K562 (cell line): Measurements from ENCODE around the gene PRCC. TPM values are rescaled to one million over a fixed set of nuclear protein-coding genes. Genes with fewer than 3 reads are reported as not detected.
A peak's percentile ranks its signal among the peaks of the same experiment; 100 is the strongest.

Source experiments
- ATAC-seq: fragments of 200-7000 bp; cut with Tn5 transposase; 3 replicates; pipeline ENCODE4 v1.9.1; 2020; ENCODE audit warnings: moderate library complexity
- BruUV-seq: library from RNA; stranded (reverse); fragments of 400-500 nt; replicated peaks from 2 replicates; lab custom pipeline; 2021; lab: Mats Ljungman, UMichigan
- CTCF ChIA-PET: fragments of 300-600 bp; formaldehyde crosslinking; extraction: SDS; loops from one replicate; lab custom pipeline; 2021; ENCODE audit warnings: low intra/inter-chr PET ratio; lab: Yijun Ruan, JAX
- POLR2A ChIA-PET: fragments of 300-600, 350-650 bp; sonication (Branson Sonifier 250); formaldehyde crosslinking; extraction: SDS; loops from one replicate; lab custom pipeline; 2021; ENCODE audit warnings: antibody characterized with exemption, inconsistent platforms; lab: Yijun Ruan, JAX
- DNase-seq, 4 experiments: peaks; one replicate each; pipeline versions ENCODE4 v3.0.0 to v3.0.0-alpha.2; 2011 to 2018; ENCODE audit warnings: low spot score in 3 of 4, mixed read lengths in 3 of 4; ENCODE audit errors: extremely low read depth in 1 of 4
- FAIRE-seq: peaks from 2 replicates; lab custom pipeline; 2011; peaks lifted over from hg19 to GRCh38; lab: Jason Lieb, UNC
- H2AFZ ChIP-seq: 2 replicates; pipeline ENCODE4 v1.6.0; 2011; ENCODE audit warnings: low read depth, low read length, control low read depth, inconsistent platforms
- H3K27ac ChIP-seq: fragments of 200-600 bp; 3 replicates; pipeline ENCODE4 v1.8.0; 2011; ENCODE audit warnings: low read depth, mild to moderate bottlenecking, control low read depth, inconsistent platforms, low read length, moderate library complexity, mixed read lengths; ENCODE audit errors: extremely low read depth
- H3K27me3 ChIP-seq, 2 experiments: fragments of 300-600 bp in 1 of 2; 2 replicates in 1 of 2; 3 replicates in 1 of 2; pipeline versions ENCODE4 v1.6.0 to v1.8.0; 2011; ENCODE audit warnings: inconsistent platforms in 2 of 2, low read length in 2 of 2, mild to moderate bottlenecking in 1 of 2, mixed read lengths in 1 of 2, moderate library complexity in 1 of 2; ENCODE audit not compliant: control insufficient read depth in 2 of 2, insufficient read depth in 2 of 2
- H3K36me3 ChIP-seq: fragments of 300-600 bp; 3 replicates; pipeline ENCODE4 v1.8.0; 2011; ENCODE audit warnings: mild to moderate bottlenecking, low read length, inconsistent platforms; ENCODE audit not compliant: control insufficient read depth, insufficient read depth
- H3K4me1 ChIP-seq, 2 experiments: fragments of 200-600 bp in 1 of 2; replicated peaks in 1 of 2; 2 replicates in 1 of 2; 3 replicates in 1 of 2; pipeline versions ENCODE4 v1.5.1 to v1.8.0; 2011; ENCODE audit warnings: inconsistent platforms in 2 of 2, low read length in 2 of 2, mild to moderate bottlenecking in 1 of 2, mixed read lengths in 1 of 2, moderate library complexity in 1 of 2; ENCODE audit not compliant: control insufficient read depth in 2 of 2, insufficient read depth in 2 of 2
- H3K4me2 ChIP-seq: 2 replicates; pipeline ENCODE4 v1.6.1; 2011; ENCODE audit warnings: low read length, control low read depth, inconsistent platforms, mixed read lengths; ENCODE audit not compliant: insufficient read depth
- H3K4me3 ChIP-seq: fragments of 200-600 bp; sonication (generic), shearing (Covaris generic); 2 replicates; pipeline ENCODE4 v1.5.1; 2016; ENCODE audit warnings: control low read depth, inconsistent platforms
- H3K79me2 ChIP-seq: fragments of 200-600 bp; 3 replicates; pipeline ENCODE4 v1.8.0; 2011; ENCODE audit warnings: low read length, inconsistent platforms; ENCODE audit not compliant: control insufficient read depth, insufficient read depth
- H3K9ac ChIP-seq, 2 experiments: 2 replicates each; pipeline versions ENCODE4 v1.6.0 to v1.6.1; 2011; ENCODE audit warnings: low read depth in 2 of 2, low read length in 2 of 2, control low read depth in 1 of 2, inconsistent platforms in 1 of 2, mild to moderate bottlenecking in 1 of 2, mixed read lengths in 1 of 2; ENCODE audit not compliant: insufficient read depth in 1 of 2
- H3K9me1 ChIP-seq: one replicate; pipeline ENCODE4 v1.6.0; 2011; ENCODE audit warnings: inconsistent platforms, mild to moderate bottlenecking, low read length, moderate library complexity; ENCODE audit not compliant: control insufficient read depth, insufficient read depth
- H3K9me3 ChIP-seq: replicated peaks from 2 replicates; pipeline ENCODE4 v1.5.1; 2011; ENCODE audit warnings: low read depth, low read length, inconsistent platforms; ENCODE audit not compliant: control insufficient read depth, insufficient read depth
- H4K20me1 ChIP-seq: replicated peaks from 2 replicates; pipeline ENCODE4 v1.6.1; 2011; ENCODE audit warnings: low read length, inconsistent platforms, mixed read lengths; ENCODE audit not compliant: control insufficient read depth, insufficient read depth
- EGR1 ChIP-seq: fragments of 450-650 bp; conservative IDR thresholded peaks from 2 replicates; pipeline ENCODE4 v1.6.1; 2017; ENCODE audit warnings: mild to moderate bottlenecking
- EP400 ChIP-seq: fragments of 450-650 bp; IDR thresholded peaks from 2 replicates; pipeline ENCODE4 v1.6.1; 2017; ENCODE audit warnings: antibody characterized with exemption, mild to moderate bottlenecking, moderate library complexity
- KDM5B ChIP-seq: fragments of 200-600 bp; sonication (generic); IDR thresholded peaks from 2 replicates; pipeline ENCODE4 v1.6.1; 2012; ENCODE audit warnings: low read depth, mild to moderate bottlenecking, moderate library complexity, low read length, control low read depth, inconsistent platforms; ENCODE audit not compliant: insufficient replicate concordance
- MCM7 ChIP-seq, 2 experiments: fragments of 450-650 bp; IDR thresholded peaks; 2 replicates each; pipeline ENCODE4 v1.6.1; 2016 to 2018
- RHOXF2B ChIP-seq: fragments of 250-450 bp; sonication (Bioruptor Pico); conservative IDR thresholded peaks from 2 replicates; pipeline ENCODE4 v1.5.1; 2021
- SIN3A ChIP-seq, 2 experiments: fragments of 150-350 bp in 1 of 2; IDR thresholded peaks; 2 replicates each; pipeline ENCODE4 v1.6.1; 2011 to 2016; ENCODE audit warnings: borderline replicate concordance in 2 of 2, low read depth in 2 of 2, low read length in 2 of 2, mild to moderate bottlenecking in 2 of 2, moderate library complexity in 2 of 2; ENCODE audit not compliant: control insufficient read depth in 1 of 2
- TAF1 ChIP-seq: IDR thresholded peaks from 2 replicates; pipeline ENCODE4 v1.6.1; 2011; ENCODE audit warnings: mild to moderate bottlenecking, low read length, moderate library complexity; ENCODE audit not compliant: insufficient read depth, control insufficient read depth, severe bottlenecking; ENCODE audit errors: extremely low read depth
- TRIM24 ChIP-seq, 2 experiments: fragments of 450-650 bp; IDR thresholded peaks; 2 replicates each; pipeline ENCODE4 v1.6.1; 2016
- ZEB2 ChIP-seq: fragments of 450-650 bp; IDR thresholded peaks from 2 replicates; pipeline ENCODE4 v1.6.1; 2016
- ZNF740 ChIP-seq, 3 experiments: fragments of 200-800 bp in 1 of 3; sonication (Bioruptor generic) in 1 of 3; sonication (generic) in 1 of 3; formaldehyde crosslinking in 1 of 3; IDR thresholded peaks; 2 replicates each; pipeline versions ENCODE4 v1.6.1 to v1.8.0; 2016 to 2022; ENCODE audit warnings: mild to moderate bottlenecking in 2 of 3, missing compliant biosample characterization in 2 of 3, missing genetic modification characterization in 2 of 3, missing genetic modification reagents in 1 of 3
- whole genome bisulfite sequencing: fragments of 100-300 bp; shearing (Covaris generic); methylation state at CpG from one replicate; pipeline ENCODE4 v1.1.6; 2016; ENCODE audit warnings: low coverage, mixed read lengths; ENCODE audit not compliant: insufficient coverage; ENCODE audit errors: missing lambda C conversion rate; 5-methylcytosine and 5-hydroxymethylcytosine counted together
- in situ Hi-C: fragments of 300-500 bp; cut with MboI; formaldehyde crosslinking; loops from 4 replicates; pipeline ENCODE4 v1.15.0; 2018; ENCODE audit warnings: inconsistent platforms, mixed read lengths
- intact Hi-C: fragments of 100-400 bp; cut with micrococcal nuclease; formaldehyde crosslinking; loops from 2 replicates; pipeline ENCODE4 v1.14.2; 2022
- polyA plus RNA-seq, 8 experiments: library from polyadenylated mRNA; depleted of rRNA in 4 of 8; stranded (reverse) in 5 of 8; unstranded in 3 of 8; fragments of >200 nt; fragmentation: Nextera tagmentation in 2 of 8; fragmentation: Illumina TruSeq in 1 of 8; extraction: Ambion mirVana in 2 of 8; extraction: Trizol in 1 of 8; gene quantifications; 2 replicates each; pipeline versions ENCODE4 v1.2.1 to v1.2.3, GENCODE V29; 2011 to 2014; ENCODE audit warnings: inconsistent platforms in 1 of 8, missing spikeins in 1 of 8
- total RNA-seq, 7 experiments: library from RNA; depleted of rRNA in 6 of 7; stranded (reverse); fragments of >200 nt in 6 of 7; fragmentation: Illumina TruSeq in 2 of 7; extraction: Trizol in 2 of 7; gene quantifications; 2 replicates each; pipeline versions ENCODE4 v1.2.1 to v1.2.3, GENCODE V29; 2011 to 2021; ENCODE audit warnings: low replicate concordance in 1 of 7
- TF ChIP-seq, protein P1 (sequence below), 2 experiments: IDR thresholded peaks; 2 replicates each; pipeline ENCODE4 v1.6.1; 2011; ENCODE audit warnings: borderline replicate concordance in 1 of 2, control low read depth in 1 of 2, low read depth in 1 of 2, low read length in 1 of 2, mild to moderate bottlenecking in 1 of 2, mixed read lengths in 1 of 2, moderate library complexity in 1 of 2; ENCODE audit not compliant: insufficient read depth in 1 of 2, insufficient read length in 1 of 2, poor library complexity in 1 of 2, severe bottlenecking in 1 of 2; ENCODE audit errors: extremely low read depth in 1 of 2
- TF ChIP-seq, protein P2 (sequence below): sonication (generic); formaldehyde crosslinking; IDR thresholded peaks from 2 replicates; pipeline ENCODE4 v1.8.0; 2022; ENCODE audit warnings: missing genetic modification reagents, mild to moderate bottlenecking, moderate library complexity, borderline replicate concordance
- TF ChIP-seq, protein P3 (sequence below), 2 experiments: fragments of 250-450 bp in 1 of 2; fragments of 450-650 bp in 1 of 2; sonication (Bioruptor Pico) in 1 of 2; IDR thresholded peaks; 2 replicates each; pipeline versions ENCODE4 v1.6.1 to v1.8.0; 2016 to 2021; ENCODE audit warnings: mild to moderate bottlenecking in 2 of 2, moderate library complexity in 2 of 2, missing compliant biosample characterization in 1 of 2, missing genetic modification characterization in 1 of 2
- TF ChIP-seq, protein P4 (sequence below): fragments of 450-650 bp; IDR thresholded peaks from 2 replicates; pipeline ENCODE4 v1.6.1; 2016; ENCODE audit warnings: borderline replicate concordance

Gene PRCC
- total and polyA plus RNA-seq, 9 of the 15 experiments (the other 6 are each of a cell fraction or from before 2014, with no cell fraction given): 23.9 to 201 (median 41.1) TPM

DNA sequence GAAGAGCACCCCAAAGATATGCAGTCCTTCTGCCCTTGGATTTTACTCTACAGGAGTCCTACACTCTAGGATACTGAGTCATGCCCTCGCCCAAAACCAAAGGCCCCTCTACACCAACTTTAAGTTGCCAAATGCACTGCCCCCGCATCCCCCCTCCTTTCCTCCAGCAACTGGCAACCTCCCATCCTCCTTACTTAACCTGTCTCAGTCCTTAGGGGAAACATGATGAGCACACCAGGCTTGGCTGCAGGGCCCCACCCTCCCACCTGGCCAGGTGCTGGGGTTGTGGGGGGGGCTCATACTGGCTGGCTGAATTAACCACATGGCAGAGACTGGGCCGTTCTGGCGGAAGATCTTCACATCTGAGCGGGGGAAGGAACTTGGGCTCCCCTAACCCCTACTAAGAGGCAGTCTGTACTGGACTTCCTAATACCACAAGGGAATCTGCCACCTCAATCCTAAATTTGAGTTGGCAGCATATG is 17.1 kb upstream of the PRCC start:
- peak overlapping the region; percentile 95 for H3K4me3 ChIP-seq
- FAIRE-seq: no peak
- H3K4me1 ChIP-seq: peaks cover 40% of the 10 kb centered on the region in 2 experiments
- POLR2A ChIA-PET: interaction anchor here (0.6 to 3.0 kb wide), 7 partner anchors 8 to 365 kb away, joined by 3 to 30 read pairs (median 7); partner anchors contain the start of genes MRPL24, NTRK1 and PRCC
- DNase-seq: peak; percentile 38 to 55 (median 50)
- peak overlapping the region; percentile 97 for H3K4me2 ChIP-seq
- H3K79me2 ChIP-seq: peaks cover 88% of the 10 kb centered on the region
- H3K9me1 ChIP-seq: no peaks in the 10 kb centered on the region
- 0% methylated on average over 5 of the region's 5 CpGs for WGBS
- in situ Hi-C loops: no loop called here
- ATAC-seq: peak; percentile 2; the same call in 2 of the 3 replicates
- peak overlapping the region; percentile 89 for H3K27ac ChIP-seq
- intact Hi-C loops: loop anchor here (2.0 kb wide), 1 partner anchor 17 kb away; the partner anchor contains the start of gene PRCC
- peak overlapping the region; percentile 94 to 96 for H3K9ac ChIP-seq
- H4K20me1 ChIP-seq: peaks cover 26% of the 10 kb centered on the region
- H3K9me3 ChIP-seq: no peaks in the 10 kb centered on the region
- no peaks in the 10 kb centered on the region for H3K27me3 ChIP-seq
- H2AFZ ChIP-seq: no peak overlapping the region
- peaks cover 41% of the 10 kb centered on the region for H3K36me3 ChIP-seq
- CTCF ChIA-PET: no interaction called here
- BruUV-seq: no TSS peak
- TF ChIP-seq ZEB2 (peak; percentile 24; the same call in 1 of the 2 replicates), TAF1 (peak; percentile 39), RHOXF2B (CRISPR knock-in tag) (0 out of 2 replicates have a peak, but pooled peaks have one; percentile 18), EP400 (no peak), SIN3A (IDR thresholded peaks at IDR 0.05; ENCODE audit: borderline replicate concordance in 2 of 2, control insufficient read depth in 1 of 2, low read depth in 2 of 2, low read length in 2 of 2) (peak; percentile 39 to 70; a peak in 1 of 4 replicates), TRIM24 (IDR thresholded peaks at IDR 0.05) (no peak), EGR1 (peak; percentile 72), MCM7 (IDR thresholded peaks at IDR 0.05) (no peak), KDM5B (peak; percentile 49), ZNF740 (CRISPR knock-in tag; IDR thresholded peaks at IDR 0.05) (peak; percentile 84), ZNF740 (tag; IDR thresholded peaks at IDR 0.05) (no peak)
- TF ChIP-seq, protein P1, sequence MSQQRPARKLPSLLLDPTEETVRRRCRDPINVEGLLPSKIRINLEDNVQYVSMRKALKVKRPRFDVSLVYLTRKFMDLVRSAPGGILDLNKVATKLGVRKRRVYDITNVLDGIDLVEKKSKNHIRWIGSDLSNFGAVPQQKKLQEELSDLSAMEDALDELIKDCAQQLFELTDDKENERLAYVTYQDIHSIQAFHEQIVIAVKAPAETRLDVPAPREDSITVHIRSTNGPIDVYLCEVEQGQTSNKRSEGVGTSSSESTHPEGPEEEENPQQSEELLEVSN (IDR thresholded peaks at IDR 0.05; ENCODE audit: borderline replicate concordance in 1 of 2, extremely low read depth in 1 of 2, insufficient read depth in 1 of 2, insufficient read length in 1 of 2, low read depth in 1 of 2, low read length in 1 of 2, poor library complexity in 1 of 2, severe bottlenecking in 1 of 2): peak in 1 of 2 experiments; percentile 3
- TF ChIP-seq, protein P2, sequence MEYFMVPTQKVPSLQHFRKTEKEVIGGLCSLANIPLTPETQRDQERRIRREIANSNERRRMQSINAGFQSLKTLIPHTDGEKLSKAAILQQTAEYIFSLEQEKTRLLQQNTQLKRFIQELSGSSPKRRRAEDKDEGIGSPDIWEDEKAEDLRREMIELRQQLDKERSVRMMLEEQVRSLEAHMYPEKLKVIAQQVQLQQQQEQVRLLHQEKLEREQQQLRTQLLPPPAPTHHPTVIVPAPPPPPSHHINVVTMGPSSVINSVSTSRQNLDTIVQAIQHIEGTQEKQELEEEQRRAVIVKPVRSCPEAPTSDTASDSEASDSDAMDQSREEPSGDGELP (CRISPR knock-in tag): 0 out of 2 replicates have a peak, but pooled peaks have one; percentile 3
- TF ChIP-seq, protein P3, sequence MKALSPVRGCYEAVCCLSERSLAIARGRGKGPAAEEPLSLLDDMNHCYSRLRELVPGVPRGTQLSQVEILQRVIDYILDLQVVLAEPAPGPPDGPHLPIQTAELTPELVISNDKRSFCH (CRISPR knock-in tag; IDR thresholded peaks at IDR 0.05): no peak
- TF ChIP-seq, protein P3 (tag; IDR thresholded peaks at IDR 0.05): 0 out of 2 replicates have a peak, but pooled peaks have one; percentile 13
- TF ChIP-seq, protein P4, sequence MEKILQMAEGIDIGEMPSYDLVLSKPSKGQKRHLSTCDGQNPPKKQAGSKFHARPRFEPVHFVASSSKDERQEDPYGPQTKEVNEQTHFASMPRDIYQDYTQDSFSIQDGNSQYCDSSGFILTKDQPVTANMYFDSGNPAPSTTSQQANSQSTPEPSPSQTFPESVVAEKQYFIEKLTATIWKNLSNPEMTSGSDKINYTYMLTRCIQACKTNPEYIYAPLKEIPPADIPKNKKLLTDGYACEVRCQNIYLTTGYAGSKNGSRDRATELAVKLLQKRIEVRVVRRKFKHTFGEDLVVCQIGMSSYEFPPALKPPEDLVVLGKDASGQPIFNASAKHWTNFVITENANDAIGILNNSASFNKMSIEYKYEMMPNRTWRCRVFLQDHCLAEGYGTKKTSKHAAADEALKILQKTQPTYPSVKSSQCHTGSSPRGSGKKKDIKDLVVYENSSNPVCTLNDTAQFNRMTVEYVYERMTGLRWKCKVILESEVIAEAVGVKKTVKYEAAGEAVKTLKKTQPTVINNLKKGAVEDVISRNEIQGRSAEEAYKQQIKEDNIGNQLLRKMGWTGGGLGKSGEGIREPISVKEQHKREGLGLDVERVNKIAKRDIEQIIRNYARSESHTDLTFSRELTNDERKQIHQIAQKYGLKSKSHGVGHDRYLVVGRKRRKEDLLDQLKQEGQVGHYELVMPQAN: 0 out of 2 replicates have a peak, but pooled peaks have one; percentile 30
